PC-9 (cell line): ENCODE data around the gene CARMIL1.

Source experiments
- EZH2 ChIP-seq: fragments of 200-600 bp; sonication (generic); IDR thresholded peaks from 2 replicates; pipeline ENCODE4 v1.8.0; 2017; ENCODE audit warnings: antibody characterized with exemption, low read depth
- TF ChIP-seq, protein P1 (sequence below): fragments of 200-600 bp; sonication (generic); conservative IDR thresholded peaks from 2 replicates; pipeline ENCODE4 v1.6.1; 2017; ENCODE audit warnings: mixed run types, antibody characterized with exemption, mild to moderate bottlenecking, moderate library complexity

DNA sequence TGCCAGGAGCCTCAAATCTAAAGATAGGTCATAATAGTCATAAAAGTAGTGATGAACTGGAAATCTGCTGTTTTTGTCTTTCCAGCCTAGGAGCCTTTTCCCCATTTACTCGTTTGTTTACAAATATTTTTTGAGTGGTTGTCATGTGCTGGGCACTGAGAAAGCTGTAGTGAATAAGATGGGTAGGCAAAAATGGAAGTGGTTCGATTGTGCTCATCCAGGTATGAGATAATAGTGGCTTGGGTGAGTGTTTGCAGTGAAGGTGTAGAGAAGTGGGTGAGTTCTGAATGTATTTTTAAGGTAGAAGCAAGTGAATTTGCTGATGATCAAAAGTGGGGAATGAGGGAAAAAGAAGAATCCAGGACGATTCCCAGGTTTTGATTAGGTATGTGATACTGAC, 53.0 kb downstream of the CARMIL1 start:
- TF ChIP-seq EZH2, result no peak
- TF ChIP-seq, protein P1, sequence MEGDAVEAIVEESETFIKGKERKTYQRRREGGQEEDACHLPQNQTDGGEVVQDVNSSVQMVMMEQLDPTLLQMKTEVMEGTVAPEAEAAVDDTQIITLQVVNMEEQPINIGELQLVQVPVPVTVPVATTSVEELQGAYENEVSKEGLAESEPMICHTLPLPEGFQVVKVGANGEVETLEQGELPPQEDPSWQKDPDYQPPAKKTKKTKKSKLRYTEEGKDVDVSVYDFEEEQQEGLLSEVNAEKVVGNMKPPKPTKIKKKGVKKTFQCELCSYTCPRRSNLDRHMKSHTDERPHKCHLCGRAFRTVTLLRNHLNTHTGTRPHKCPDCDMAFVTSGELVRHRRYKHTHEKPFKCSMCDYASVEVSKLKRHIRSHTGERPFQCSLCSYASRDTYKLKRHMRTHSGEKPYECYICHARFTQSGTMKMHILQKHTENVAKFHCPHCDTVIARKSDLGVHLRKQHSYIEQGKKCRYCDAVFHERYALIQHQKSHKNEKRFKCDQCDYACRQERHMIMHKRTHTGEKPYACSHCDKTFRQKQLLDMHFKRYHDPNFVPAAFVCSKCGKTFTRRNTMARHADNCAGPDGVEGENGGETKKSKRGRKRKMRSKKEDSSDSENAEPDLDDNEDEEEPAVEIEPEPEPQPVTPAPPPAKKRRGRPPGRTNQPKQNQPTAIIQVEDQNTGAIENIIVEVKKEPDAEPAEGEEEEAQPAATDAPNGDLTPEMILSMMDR, result no peak
